ENCODE data around the gene NXF2B.

GRCh38 chrX:102345916-102346315, 93.9 kb downstream of the NXF2B start:
- TF ChIP-seq CTCF (IDR thresholded peaks at IDR 0.05) (peak; percentile 55 to 85 (median 84)), POLR2A (IDR thresholded peaks at IDR 0.05) (no peak)

All from right lobe of liver (tissue), 4 donors.